HG03045 (cell line): Measurements from ENCODE around the gene WFDC12.

ENCODE experiments used
- ATAC-seq: cut with Tn5 transposase; IDR thresholded peaks from one replicate; pipeline ENCODE4 v1.9.1; 2021; ENCODE audit warnings: mild to moderate bottlenecking, moderate library complexity; ENCODE audit not compliant: unreplicated experiment

WFDC12 gene

GRCh38 chr20:45092898-45093297 is 31.4 kb downstream of the WFDC12 start:
- no peak for ATAC-seq

DNA sequence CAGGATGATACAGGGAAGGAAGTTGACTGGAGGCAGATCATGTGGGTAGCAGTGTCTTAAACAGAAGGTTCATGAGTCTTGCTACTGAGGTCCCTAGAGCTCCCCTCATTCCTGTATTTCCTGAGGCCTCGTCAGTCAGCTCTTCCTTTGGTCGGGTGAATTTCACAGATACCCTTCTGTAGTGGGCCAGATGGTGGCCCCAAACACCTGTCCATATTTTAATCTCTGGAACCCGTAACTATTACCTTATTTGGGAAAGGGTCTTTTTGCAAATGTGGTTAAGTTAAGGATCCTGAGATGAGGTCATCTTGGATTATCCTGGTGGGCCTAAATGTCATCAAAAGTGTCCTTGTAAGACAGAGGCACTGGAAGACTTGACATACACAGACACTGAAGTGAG is 32.9 kb downstream of the WFDC12 start:
- no peak for ATAC-seq

GRCh38 chr20:45090481-45090880 is 33.8 kb downstream of the WFDC12 start:
- no peak for ATAC-seq

DNA sequence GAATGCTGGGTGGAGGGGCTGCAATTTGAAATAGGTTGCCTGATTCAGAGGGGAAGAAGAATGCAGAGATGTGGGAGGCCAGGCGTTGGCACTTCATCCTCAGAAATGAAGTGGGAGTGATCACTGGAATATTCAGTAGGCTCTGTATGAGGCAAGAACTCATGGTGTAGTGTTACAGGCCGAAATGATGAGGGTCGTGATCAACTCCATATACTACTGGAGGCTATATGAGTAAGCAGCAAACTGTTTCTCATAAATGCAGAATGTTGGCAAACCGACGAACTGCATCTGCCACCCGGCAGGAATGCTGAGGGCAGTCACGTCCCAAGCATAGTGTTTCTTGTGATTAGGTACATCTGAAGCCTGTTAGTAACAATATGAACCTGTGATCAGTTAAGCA is 36.0 kb downstream of the WFDC12 start:
- no peak for ATAC-seq

GRCh38 chr20:45087814-45088213 is 36.5 kb downstream of the WFDC12 start:
- no peak for ATAC-seq

- ATAC-seq: no peak
These were observed 37.0 kb downstream of the WFDC12 start for GRCh38 chr20:45087097-45087790.

- ATAC-seq: no peak
These were observed 38.4 kb downstream of the WFDC12 start for GRCh38 chr20:45085867-45086266.

- no peak for ATAC-seq
These were observed 39.0 kb downstream of the WFDC12 start for GRCh38 chr20:45085289-45085688.

GRCh38 chr20:45083127-45083526 is 41.1 kb downstream of the WFDC12 start:
- no peak for ATAC-seq

DNA sequence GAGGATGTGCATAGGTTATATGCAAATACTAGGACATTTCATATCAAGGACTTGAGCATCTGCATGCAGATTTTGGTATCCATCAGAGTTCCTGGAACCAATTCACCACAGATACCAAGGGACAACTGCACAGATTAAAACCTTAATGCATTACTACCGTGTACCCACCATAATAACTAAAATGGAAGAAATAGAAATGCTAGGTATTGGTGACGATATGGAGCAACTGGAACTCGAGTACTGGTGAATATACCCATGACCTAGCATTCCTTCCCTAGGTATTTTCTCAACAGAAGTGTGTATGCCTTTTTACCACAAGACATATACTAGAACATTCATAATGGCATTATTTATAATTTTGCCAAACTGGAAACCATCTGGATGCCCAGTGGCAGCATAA is 41.8 kb downstream of the WFDC12 start:
- ATAC-seq: no peak

DNA sequence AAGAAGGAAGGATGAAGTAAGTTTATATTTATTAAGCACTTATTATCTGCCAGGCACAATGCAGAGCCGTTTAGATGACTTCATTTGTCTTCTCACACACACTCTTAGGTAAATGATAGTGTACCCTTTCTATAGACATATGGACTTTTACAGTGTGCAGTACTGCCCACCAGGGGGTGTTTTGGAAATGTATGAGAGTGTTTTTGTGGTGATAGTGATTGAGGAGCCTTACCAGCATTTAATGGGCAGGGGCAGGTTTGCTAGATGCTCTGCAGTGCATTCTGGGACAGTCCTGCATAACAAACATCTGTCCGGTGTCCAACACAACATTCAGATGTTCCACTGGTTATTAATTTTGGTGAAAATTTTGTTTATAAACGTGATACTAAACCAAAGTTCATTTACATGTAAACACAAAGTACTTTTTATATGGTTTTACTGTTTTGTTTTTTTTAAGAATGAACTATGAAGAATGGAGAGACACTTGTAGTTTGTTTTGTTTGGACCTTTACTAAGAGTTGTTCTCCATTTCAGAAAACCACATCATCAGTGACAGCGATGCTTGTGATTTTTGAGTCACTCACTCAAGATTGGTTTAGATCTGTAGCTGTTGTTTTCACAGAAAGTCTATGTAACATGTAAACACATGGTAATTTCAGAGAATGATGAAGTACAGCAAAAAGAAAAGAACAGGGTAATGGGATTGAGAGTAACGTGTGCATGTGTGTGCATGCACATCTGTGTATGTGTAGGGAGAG is 43.2 kb downstream of the WFDC12 start:
- no peak for ATAC-seq

DNA sequence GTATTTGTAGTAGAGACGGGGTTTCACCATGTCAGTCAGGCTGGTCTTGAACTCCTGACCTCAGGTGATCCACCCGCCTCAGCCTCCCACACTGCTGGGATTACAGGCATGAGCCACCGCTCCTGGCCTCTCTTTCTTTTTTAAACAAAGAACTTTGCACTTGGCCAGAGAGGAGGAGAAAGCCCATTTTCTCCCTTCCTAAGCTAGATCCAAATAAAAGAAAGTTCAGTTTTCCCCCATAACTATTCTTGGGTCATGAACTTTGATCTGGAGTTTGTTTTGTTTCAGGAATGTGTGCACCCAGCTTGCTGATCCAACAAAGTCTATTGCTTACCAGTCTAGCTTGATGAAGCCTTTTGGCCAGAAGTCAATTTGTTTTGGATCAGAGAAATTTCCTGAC is 46.7 kb downstream of the WFDC12 start:
- no peak for ATAC-seq
